NB4 (cell line): ENCODE results near the gene DRAXIN.

Experiments used
- DNase-seq: peaks from one replicate; pipeline ENCODE4 v3.0.0; 2010; ENCODE audit warnings: low read depth
- H3K4me3 ChIP-seq: one replicate; pipeline ENCODE4 v1.5.1; 2011; ENCODE audit warnings: mild to moderate bottlenecking, low read depth, low read length, moderate library complexity
- CTCF ChIP-seq: IDR thresholded peaks from one replicate; pipeline ENCODE4 v1.5.1; 2012; ENCODE audit warnings: low read depth, low read length
- MYC ChIP-seq: IDR thresholded peaks from 2 replicates; pipeline ENCODE4 v1.6.1; 2011; ENCODE audit warnings: low read depth, low read length
- POLR2A ChIP-seq: IDR thresholded peaks from 2 replicates; pipeline ENCODE4 v1.6.1; 2011; ENCODE audit warnings: mild to moderate bottlenecking; ENCODE audit not compliant: insufficient read length; ENCODE audit errors: extremely low read depth
- TF ChIP-seq, protein P1 (sequence below): IDR thresholded peaks from 2 replicates; pipeline ENCODE4 v1.6.1; 2011; ENCODE audit warnings: low read depth, low read length

The DRAXIN gene

DNA sequence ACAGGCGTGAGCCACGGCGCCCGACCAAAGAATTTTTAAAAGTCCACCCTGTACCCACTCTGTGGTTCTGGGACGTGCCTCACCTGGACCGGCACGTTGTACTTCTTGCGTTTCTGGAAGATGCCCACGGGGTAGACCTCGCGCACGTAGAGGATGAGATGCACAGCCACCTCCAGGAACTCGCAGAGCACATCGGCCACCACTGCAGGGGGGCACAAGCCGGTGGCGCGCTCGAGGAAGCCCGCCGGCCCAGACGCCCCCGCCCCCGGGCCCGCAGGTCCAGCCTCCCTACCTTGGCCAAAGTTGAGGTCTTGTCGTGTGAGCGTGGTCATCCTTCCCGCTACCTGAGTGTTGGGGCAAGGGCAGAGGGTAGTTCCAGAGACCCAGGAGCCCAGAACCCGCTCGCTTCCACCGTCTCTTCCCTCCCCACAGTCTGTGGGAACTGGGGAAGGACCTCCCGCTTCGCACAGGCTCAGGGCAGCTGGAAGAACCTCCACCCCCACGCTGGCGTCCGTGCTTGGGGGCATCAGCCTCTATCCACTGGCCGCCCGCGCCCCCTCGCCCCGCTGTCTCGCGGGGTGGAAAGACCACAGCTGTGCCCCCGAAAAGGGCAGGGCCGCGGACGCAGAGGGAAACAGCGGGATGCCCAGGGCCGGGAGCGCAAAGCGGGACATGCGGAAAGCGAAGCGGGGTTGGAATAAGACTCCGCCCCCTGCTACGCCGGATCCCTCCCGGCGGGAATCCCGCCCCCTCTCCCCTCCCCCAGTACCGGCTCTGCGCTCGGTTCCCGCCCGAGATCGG, 11.0 kb upstream of the DRAXIN start:
- no peak for DNase-seq
- TF ChIP-seq POLR2A (no peak), CTCF (no peak)
- TF ChIP-seq, protein P1, sequence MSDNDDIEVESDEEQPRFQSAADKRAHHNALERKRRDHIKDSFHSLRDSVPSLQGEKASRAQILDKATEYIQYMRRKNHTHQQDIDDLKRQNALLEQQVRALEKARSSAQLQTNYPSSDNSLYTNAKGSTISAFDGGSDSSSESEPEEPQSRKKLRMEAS, result no peak

DNA sequence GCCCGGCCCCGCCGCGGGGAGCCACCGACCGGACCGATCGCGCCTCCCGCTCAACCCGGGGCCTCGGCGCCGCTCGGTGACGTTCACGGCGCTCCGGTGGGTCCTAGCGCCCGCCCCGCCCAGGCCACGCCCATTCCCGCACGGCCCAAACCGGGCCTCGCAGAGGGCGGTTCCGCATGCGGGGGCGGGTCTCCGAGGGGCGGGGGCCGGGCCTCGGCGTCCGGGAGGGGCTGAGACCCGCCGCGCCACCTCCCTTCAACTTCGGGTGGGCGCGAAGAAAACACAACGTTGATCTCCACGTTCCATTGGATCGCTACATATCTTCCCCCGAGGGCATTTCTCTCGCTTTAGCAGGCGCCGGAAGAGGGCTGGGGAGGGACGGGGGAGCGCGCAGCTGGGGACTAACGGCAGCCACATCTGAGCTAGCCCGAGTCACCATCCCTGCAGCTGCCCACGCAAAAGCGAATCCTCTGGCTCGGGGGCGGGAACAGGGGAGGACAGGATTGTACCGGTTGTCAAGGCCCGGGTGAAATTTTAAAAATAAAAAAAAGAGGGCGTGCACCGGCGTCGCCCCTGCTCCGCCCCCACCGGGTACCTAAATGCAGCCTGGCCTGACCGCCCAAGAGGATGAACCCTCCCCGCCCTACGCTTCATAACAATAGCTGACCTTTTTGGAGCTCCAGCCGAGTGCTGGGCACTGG, 10.3 kb upstream of the DRAXIN start, which contains the start of gene MAD2L2:
Gene MAD2L2 (minus strand): TSS at position 78 of the 701 bp plus-strand sequence. CDS start 547 bp downstream, outside the sequence.
- peak within 1 kb of the TSS; percentile 81 for H3K4me3 ChIP-seq
- DNase-seq, result peak; percentile 96
- peak; percentile 16; the same call in 1 of the 2 replicates for TF ChIP-seq MYC
- peak; percentile 62 for TF ChIP-seq POLR2A
- no peak for TF ChIP-seq CTCF

More for the DNA sequence above, 11.0 kb upstream of the DRAXIN start:
- H3K4me3 ChIP-seq, result peak overlapping the region; percentile 81

DNA sequence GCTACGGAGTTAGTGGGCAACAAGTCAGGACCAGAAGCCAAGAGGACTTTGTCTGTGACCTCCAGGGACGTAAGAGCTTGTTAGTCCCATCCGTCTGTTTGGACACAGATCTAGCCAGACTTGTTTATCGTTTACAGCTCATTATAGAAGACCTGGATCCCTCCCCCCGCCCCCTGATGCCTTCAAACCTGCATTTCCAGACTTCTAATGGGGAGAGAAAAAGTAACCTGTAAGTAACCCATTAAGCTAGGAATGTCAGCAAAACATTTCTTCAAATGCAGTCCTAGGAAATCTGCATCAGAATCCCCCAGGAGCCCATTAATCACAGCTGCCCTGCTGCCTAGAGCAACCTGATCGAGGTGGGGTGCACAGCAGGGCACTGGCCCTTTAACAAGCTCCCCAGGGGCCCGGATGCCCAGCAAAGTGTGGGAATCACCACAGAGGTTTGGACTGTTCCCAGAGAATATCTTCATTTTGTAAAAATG, 9.2 kb upstream of the DRAXIN start:
- TF ChIP-seq MYC, result no peak
- TF ChIP-seq POLR2A, result no peak
- no peak for TF ChIP-seq CTCF
- TF ChIP-seq, protein P1, result no peak
- DNase-seq, result no peak
- peak overlapping the region; percentile 61 for H3K4me3 ChIP-seq

GRCh38 chr1:11682799-11683198, 8.7 kb upstream of the DRAXIN start:
- no peak for TF ChIP-seq CTCF
- no peak for TF ChIP-seq POLR2A
- TF ChIP-seq MYC, result no peak
- TF ChIP-seq, protein P1, result no peak
- no peak for DNase-seq
- no peak overlapping the region for H3K4me3 ChIP-seq

- DNase-seq, result no peak
- no peak overlapping the region for H3K4me3 ChIP-seq
- no peak for TF ChIP-seq MYC
- no peak for TF ChIP-seq POLR2A
- TF ChIP-seq, protein P1, result no peak
- no peak for TF ChIP-seq CTCF
These were observed 7.4 kb upstream of the DRAXIN start for GRCh38 chr1:11684070-11684469.
